PC-9 (cell line): ENCODE measurements around the gene APOBEC3B.

ENCODE experiments used
- EZH2 ChIP-seq: fragments of 200-600 bp; sonication (generic); IDR thresholded peaks from 2 replicates; pipeline ENCODE4 v1.8.0; 2017; ENCODE audit warnings: antibody characterized with exemption, low read depth
- TF ChIP-seq, protein P1 (sequence below): fragments of 200-600 bp; sonication (generic); conservative IDR thresholded peaks from 2 replicates; pipeline ENCODE4 v1.6.1; 2017; ENCODE audit warnings: mixed run types, antibody characterized with exemption, mild to moderate bottlenecking, moderate library complexity

DNA sequence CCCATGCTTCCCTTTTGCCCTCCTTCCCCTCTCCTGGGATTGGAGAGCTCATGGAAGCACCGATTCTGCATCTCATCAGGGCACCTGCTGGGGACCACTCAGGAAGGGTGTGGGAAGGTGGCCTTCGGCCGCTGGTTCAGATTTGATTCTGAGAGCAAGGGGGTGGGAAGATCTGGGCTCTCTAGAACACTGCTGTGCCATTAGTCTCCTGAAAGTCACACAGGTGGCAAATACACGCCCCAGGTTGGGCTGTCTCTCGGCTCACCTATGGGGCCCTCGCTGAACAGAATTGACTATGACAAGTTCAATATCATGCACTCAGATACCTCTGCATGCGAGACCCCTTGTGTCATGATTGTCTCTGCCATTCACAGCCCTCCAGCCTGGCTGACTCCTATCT, 37.5 kb upstream of the APOBEC3B start:
- no peak for TF ChIP-seq EZH2
- TF ChIP-seq, protein P1, sequence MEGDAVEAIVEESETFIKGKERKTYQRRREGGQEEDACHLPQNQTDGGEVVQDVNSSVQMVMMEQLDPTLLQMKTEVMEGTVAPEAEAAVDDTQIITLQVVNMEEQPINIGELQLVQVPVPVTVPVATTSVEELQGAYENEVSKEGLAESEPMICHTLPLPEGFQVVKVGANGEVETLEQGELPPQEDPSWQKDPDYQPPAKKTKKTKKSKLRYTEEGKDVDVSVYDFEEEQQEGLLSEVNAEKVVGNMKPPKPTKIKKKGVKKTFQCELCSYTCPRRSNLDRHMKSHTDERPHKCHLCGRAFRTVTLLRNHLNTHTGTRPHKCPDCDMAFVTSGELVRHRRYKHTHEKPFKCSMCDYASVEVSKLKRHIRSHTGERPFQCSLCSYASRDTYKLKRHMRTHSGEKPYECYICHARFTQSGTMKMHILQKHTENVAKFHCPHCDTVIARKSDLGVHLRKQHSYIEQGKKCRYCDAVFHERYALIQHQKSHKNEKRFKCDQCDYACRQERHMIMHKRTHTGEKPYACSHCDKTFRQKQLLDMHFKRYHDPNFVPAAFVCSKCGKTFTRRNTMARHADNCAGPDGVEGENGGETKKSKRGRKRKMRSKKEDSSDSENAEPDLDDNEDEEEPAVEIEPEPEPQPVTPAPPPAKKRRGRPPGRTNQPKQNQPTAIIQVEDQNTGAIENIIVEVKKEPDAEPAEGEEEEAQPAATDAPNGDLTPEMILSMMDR: no peak
